Spleen (tissue), 11 donors: ENCODE results near the gene ONECUT2. TPM values are rescaled to one million over a fixed set of nuclear protein-coding genes. Genes with fewer than 3 reads are reported as not detected.
"Not testable (repeated sequence)": the region's sequence is repeated elsewhere in the genome, so short reads cannot be mapped to it uniquely, and the experiment has no call there.

Experiments
- DNase-seq: peaks from one replicate; pipeline ENCODE4 v3.0.0-alpha.2; 2020
- H3K27ac ChIP-seq, 8 donors: fragments of 200-600 bp; sonication (generic) in 7 of 8; 1 replicate in 4 of 8; 2 replicates in 4 of 8; pipeline versions ENCODE4 v1.5.0 to v1.8.0; 2016 to 2021; ENCODE audit warnings: inconsistent platforms in 4 of 8, mild to moderate bottlenecking in 4 of 8, moderate library complexity in 1 of 8
- H3K27me3 ChIP-seq, 7 donors: fragments of 200-600 bp; sonication (generic) in 6 of 7; replicated peaks in 1 of 7; 1 replicate in 4 of 7; 2 replicates in 3 of 7; pipeline versions ENCODE4 v1.5.0 to v1.8.0; 2016 to 2021; ENCODE audit warnings: inconsistent platforms in 3 of 7, mild to moderate bottlenecking in 1 of 7
- H3K36me3 ChIP-seq, 6 donors: fragments of 200-600 bp; sonication (generic) in 5 of 6; 1 replicate in 4 of 6; 2 replicates in 2 of 6; pipeline versions ENCODE4 v1.5.0 to v1.8.0; 2016 to 2021; ENCODE audit warnings: inconsistent platforms in 2 of 6
- H3K4me1 ChIP-seq, 6 donors: fragments of 200-600 bp; sonication (generic) in 5 of 6; 1 replicate in 3 of 6; 2 replicates in 3 of 6; pipeline versions ENCODE4 v1.5.0 to v1.8.0; 2016 to 2021; ENCODE audit warnings: inconsistent platforms in 3 of 6
- H3K4me3 ChIP-seq, 8 donors: fragments of 200-600 bp; sonication (generic) in 7 of 8; 1 replicate in 4 of 8; 2 replicates in 4 of 8; pipeline versions ENCODE4 v1.5.0 to v1.8.0; 2016 to 2021; ENCODE audit warnings: inconsistent platforms in 4 of 8, mild to moderate bottlenecking in 4 of 8, moderate library complexity in 2 of 8
- H3K9me3 ChIP-seq, 8 donors: fragments of 200-600 bp; sonication (generic) in 7 of 8; 1 replicate in 4 of 8; 2 replicates in 4 of 8; pipeline versions ENCODE4 v1.5.0 to v1.8.0; 2016 to 2021; ENCODE audit warnings: inconsistent platforms in 4 of 8
- CTCF ChIP-seq, 11 experiments: fragments of 200-600 bp in 7 of 11; fragments of 450-650 bp in 4 of 11; sonication (generic) in 4 of 11; IDR thresholded peaks in 8 of 11; conservative IDR thresholded peaks in 3 of 11; 1 replicate in 7 of 11; 2 replicates in 4 of 11; pipeline versions ENCODE4 v1.4.0 to v1.8.0; 2016 to 2021; ENCODE audit warnings: antibody characterized with exemption in 11 of 11, inconsistent platforms in 4 of 11, mild to moderate bottlenecking in 1 of 11
- POLR2A ChIP-seq, 3 donors: fragments of 450-650 bp; IDR thresholded peaks; one replicate each; pipeline ENCODE4 v1.5.1; 2017; ENCODE audit warnings: antibody characterized with exemption in 3 of 3, mild to moderate bottlenecking in 1 of 3
- POLR2AphosphoS5 ChIP-seq, 3 donors: sonication (generic); formaldehyde crosslinking; IDR thresholded peaks; one replicate each; pipeline ENCODE4 v1.5.1; 2017; ENCODE audit warnings: antibody characterized with exemption in 3 of 3
- WGBS, 5 donors: extraction: QIAGEN DNeasy Blood & Tissue Kit in 3 of 5; methylation state at CpG; one replicate each; pipeline versions ENCODE4 v1.1.5 to v1.1.7; 2013 to 2018; 5-methylcytosine and 5-hydroxymethylcytosine counted together
- intact Hi-C: fragments of 100-400 bp; cut with DNase I; formaldehyde crosslinking; loops from one replicate; pipeline ENCODE4 v1.15.0; 2023; ENCODE audit warnings: low total_unique reads
- polyA plus RNA-seq, 3 donors: library from polyadenylated mRNA; stranded (reverse); fragments of 200-250 nt; gene quantifications; one replicate each; pipeline ENCODE4 v1.2.1, GENCODE V29; 2013
- total RNA-seq, 7 donors: library from RNA; depleted of rRNA in 3 of 7; stranded (reverse); fragments of >200 nt in 3 of 7; fragmentation: NEBNext Ultra II Directional in 4 of 7; extraction: Animal tissue kit (Norgen Biotek cat#: 25700) in 4 of 7; gene quantifications; one replicate each; pipeline versions ENCODE4 v1.1.0 to v1.2.1, GENCODE V29; 2016 to 2021
- donor health status: healthy with polysubstance abuse.
- donor health status: DM: no; HTN: no; CAD: no; lungs with moderate emphysema.
- donor health status: DM: no; HTN: no; CAD: no.
- donor health status: Bipolar disorder and iron deficiency.
- donor health status: healthy.
- donor health status: DM: no; HTN: no; CAD: no.
- donor health status: DM: yes; HTN: yes; CAD: no.

Gene ONECUT2
- total and polyA plus RNA-seq, 10 donors = under 0.01 to 0.03 (median 0.03) TPM; not detected in 7

- TF ChIP-seq POLR2A (IDR thresholded peaks at IDR 0.05) (no peak), POLR2AphosphoS5 (IDR thresholded peaks at IDR 0.05) (no peak), CTCF (IDR thresholded peaks at IDR 0.05 in 8 of 11, conservative IDR thresholded peaks at IDR 0.05 in 3 of 11) (no peak)
- H3K9me3 ChIP-seq = no peaks in the 10 kb centered on the region
- H3K27ac ChIP-seq = no peak overlapping the region
- no peaks in the 10 kb centered on the region for H3K36me3 ChIP-seq
- no peak overlapping the region for H3K4me3 ChIP-seq
- intact Hi-C loops = no loop called here
- peaks cover 0 to 26% (median 0%) of the 10 kb centered on the region in 7 donors for H3K27me3 ChIP-seq
- no peaks in the 10 kb centered on the region for H3K4me1 ChIP-seq
- 40 to 48% (median 43%) methylated on average over 6 of the region's 6 CpGs for WGBS, 5 donors
- no peak for DNase-seq
Observed at GRCh38 chr18:57516056-57516455, 80.9 kb downstream of the ONECUT2 start.

GRCh38 chr18:57518533-57518932 lies 83.4 kb downstream of the ONECUT2 start:
- H3K4me1 ChIP-seq = peaks cover 0 to 7% (median under 1%) of the 10 kb centered on the region in 6 donors
- H3K4me3 ChIP-seq = no peak overlapping the region
- TF ChIP-seq POLR2A (IDR thresholded peaks at IDR 0.05) = no peak
- no peak for TF ChIP-seq CTCF (IDR thresholded peaks at IDR 0.05 in 8 of 11, conservative IDR thresholded peaks at IDR 0.05 in 3 of 11)
- no peak for TF ChIP-seq POLR2AphosphoS5 (IDR thresholded peaks at IDR 0.05)
- intact Hi-C loops = no loop called here
- no peaks in the 10 kb centered on the region for H3K36me3 ChIP-seq
- peaks cover 0 to 26% (median 0%) of the 10 kb centered on the region in 7 donors for H3K27me3 ChIP-seq
- WGBS, 5 donors = 73 to 88% (median 84%) methylated on average over 10 of the region's 10 CpGs
- no peaks in the 10 kb centered on the region for H3K9me3 ChIP-seq
- DNase-seq = no peak
- H3K27ac ChIP-seq = no peak overlapping the region

GRCh38 chr18:57519668-57520424 lies 84.7 kb downstream of the ONECUT2 start:
- Histone ChIP-seq H3K36me3 (no peaks in the 10 kb centered on the region), H3K27me3 (peaks cover 0 to 26% (median 0%) of the 10 kb centered on the region in 7 donors), H3K9me3 (peaks cover 0 to 2% (median 0%) of the 10 kb centered on the region in 8 donors), H3K27ac (no peak overlapping the region), H3K4me3 (no peak overlapping the region), H3K4me1 (peaks cover 0 to 11% (median 2%) of the 10 kb centered on the region in 6 donors)
- 70 to 82% (median 74%) methylated on average over 6 to 7 of the region's 7 CpGs for WGBS, 5 donors
- TF ChIP-seq CTCF (IDR thresholded peaks at IDR 0.05 in 8 of 11, conservative IDR thresholded peaks at IDR 0.05 in 3 of 11) = no peak
- TF ChIP-seq POLR2AphosphoS5 (IDR thresholded peaks at IDR 0.05) = no peak
- TF ChIP-seq POLR2A (IDR thresholded peaks at IDR 0.05) = no peak
- intact Hi-C loops = no loop called here
- no peak for DNase-seq

- H3K27me3 ChIP-seq = peaks cover 0 to 15% (median 0%) of the 10 kb centered on the region in 7 donors
- DNase-seq, intact Hi-C loops, H3K27ac ChIP-seq, H3K9me3 ChIP-seq, H3K4me3 ChIP-seq, H3K36me3 ChIP-seq: not testable (repeated sequence)
- peaks cover 0 to 11% (median 2%) of the 10 kb centered on the region in 6 donors for H3K4me1 ChIP-seq
Observed at GRCh38 chr18:57522348-57522747, 87.2 kb downstream of the ONECUT2 start.
